ENCODE data around the gene WBP2.

WBP2 gene

GRCh38 chr17:75850928-75851692 is 4.0 kb downstream of the WBP2 start:
- Histone ChIP-seq H3K27ac (ENCODE audit: low read depth, low read length) (no peak overlapping the region), H2AFZ (ENCODE audit: low read depth, low read length, severe bottlenecking) (no peak overlapping the region), H3K27me3 (ENCODE audit: low read length) (no peaks in the 10 kb centered on the region), H3K4me2 (ENCODE audit: low read depth, low read length, poor library complexity, severe bottlenecking) (no peak overlapping the region), H3K4me3 (ENCODE audit: insufficient read depth, low read length, poor library complexity, severe bottlenecking) (no peak overlapping the region), H3K79me2 (ENCODE audit: insufficient read depth, low read length) (peaks cover 11% of the 10 kb centered on the region; the same call in 1 of the 2 replicates), H3F3A (ENCODE audit: insufficient read depth) (no peaks in the 10 kb centered on the region), H3K36me3 (ENCODE audit: low read length) (no peaks in the 10 kb centered on the region), H3K9me3 (ENCODE audit: insufficient read depth, low read length) (no peaks in the 10 kb centered on the region), H3K9me2 (replicated peaks; ENCODE audit: insufficient read depth, low read length) (no peaks in the 10 kb centered on the region), H3K9ac (ENCODE audit: low read length) (no peak overlapping the region), H4K20me1 (ENCODE audit: low read depth, low read length) (no peaks in the 10 kb centered on the region)
- no peak for TF ChIP-seq CTCF (IDR thresholded peaks at IDR 0.05; ENCODE audit: insufficient read depth, low read length, poor library complexity, severe bottlenecking)
- no peak for TF ChIP-seq EZH2phosphoT487 (conservative IDR thresholded peaks at IDR 0.05; ENCODE audit: low read length)

GRCh38 chr17:75849724-75850123 is 5.4 kb downstream of the WBP2 start:
- no peaks in the 10 kb centered on the region for H3F3A ChIP-seq (ENCODE audit: insufficient read depth)
- H3K4me3 ChIP-seq (ENCODE audit: insufficient read depth, low read length, poor library complexity, severe bottlenecking) = no peak overlapping the region
- no peaks in the 10 kb centered on the region for H3K9me2 ChIP-seq (replicated peaks; ENCODE audit: insufficient read depth, low read length)
- H3K4me2 ChIP-seq (ENCODE audit: low read depth, low read length, poor library complexity, severe bottlenecking) = no peak overlapping the region
- H2AFZ ChIP-seq (ENCODE audit: low read depth, low read length, severe bottlenecking) = no peak overlapping the region
- TF ChIP-seq EZH2phosphoT487 (conservative IDR thresholded peaks at IDR 0.05; ENCODE audit: low read length) = no peak
- TF ChIP-seq CTCF (IDR thresholded peaks at IDR 0.05; ENCODE audit: insufficient read depth, low read length, poor library complexity, severe bottlenecking) = no peak
- H3K27ac ChIP-seq (ENCODE audit: low read depth, low read length) = no peak overlapping the region
- no peaks in the 10 kb centered on the region for H3K27me3 ChIP-seq (ENCODE audit: low read length)
- H3K79me2 ChIP-seq (ENCODE audit: insufficient read depth, low read length) = peaks cover 8% of the 10 kb centered on the region; the same call in 1 of the 2 replicates
- no peak overlapping the region for H3K9ac ChIP-seq (ENCODE audit: low read length)
- no peaks in the 10 kb centered on the region for H3K9me3 ChIP-seq (ENCODE audit: insufficient read depth, low read length)
- H3K36me3 ChIP-seq (ENCODE audit: low read length) = no peaks in the 10 kb centered on the region
- no peaks in the 10 kb centered on the region for H4K20me1 ChIP-seq (ENCODE audit: low read depth, low read length)

- no peak overlapping the region for H3K4me2 ChIP-seq (ENCODE audit: low read depth, low read length, poor library complexity, severe bottlenecking)
- H3K36me3 ChIP-seq (ENCODE audit: low read length) = no peaks in the 10 kb centered on the region
- H3K9ac ChIP-seq (ENCODE audit: low read length) = no peak overlapping the region
- H3K9me3 ChIP-seq (ENCODE audit: insufficient read depth, low read length) = no peaks in the 10 kb centered on the region
- no peak overlapping the region for H2AFZ ChIP-seq (ENCODE audit: low read depth, low read length, severe bottlenecking)
- TF ChIP-seq CTCF (IDR thresholded peaks at IDR 0.05; ENCODE audit: insufficient read depth, low read length, poor library complexity, severe bottlenecking) (no peak), EZH2phosphoT487 (conservative IDR thresholded peaks at IDR 0.05; ENCODE audit: low read length) (no peak)
- H3K4me3 ChIP-seq (ENCODE audit: insufficient read depth, low read length, poor library complexity, severe bottlenecking) = no peak overlapping the region
- no peak overlapping the region for H3K27ac ChIP-seq (ENCODE audit: low read depth, low read length)
- H3F3A ChIP-seq (ENCODE audit: insufficient read depth) = no peaks in the 10 kb centered on the region
- H3K9me2 ChIP-seq (replicated peaks; ENCODE audit: insufficient read depth, low read length) = no peaks in the 10 kb centered on the region
- peaks cover 4% of the 10 kb centered on the region; the same call in 1 of the 2 replicates for H3K79me2 ChIP-seq (ENCODE audit: insufficient read depth, low read length)
- H4K20me1 ChIP-seq (ENCODE audit: low read depth, low read length) = no peaks in the 10 kb centered on the region
- no peaks in the 10 kb centered on the region for H3K27me3 ChIP-seq (ENCODE audit: low read length)
These were observed 5.9 kb downstream of the WBP2 start for GRCh38 chr17:75849279-75849646.
